ENCODE measurements around the gene RUSF1.
"Not testable (repeated sequence)": the region's sequence is repeated elsewhere in the genome, so short reads cannot be mapped to it uniquely, and the experiment has no call there.

RUSF1 gene

GRCh38 chr16:31445931-31446330 is 62.3 kb downstream of the RUSF1 start:
- not testable (repeated sequence) for DNase-seq

GRCh38 chr16:31441956-31442355 is 66.2 kb downstream of the RUSF1 start:
- no peak for DNase-seq

- no peak for DNase-seq
Measured at GRCh38 chr16:31440516-31441184, 67.5 kb downstream of the RUSF1 start.

- no peak for DNase-seq
Measured at GRCh38 chr16:31439519-31439918, 68.7 kb downstream of the RUSF1 start.

Measured in right forelimb (tissue), 1 donor.